ENCODE results near the gene CNGB1.
"Not testable (repeated sequence)": the region's sequence is repeated elsewhere in the genome, so short reads cannot be mapped to it uniquely, and the experiment has no call there.

CNGB1 gene

DNA sequence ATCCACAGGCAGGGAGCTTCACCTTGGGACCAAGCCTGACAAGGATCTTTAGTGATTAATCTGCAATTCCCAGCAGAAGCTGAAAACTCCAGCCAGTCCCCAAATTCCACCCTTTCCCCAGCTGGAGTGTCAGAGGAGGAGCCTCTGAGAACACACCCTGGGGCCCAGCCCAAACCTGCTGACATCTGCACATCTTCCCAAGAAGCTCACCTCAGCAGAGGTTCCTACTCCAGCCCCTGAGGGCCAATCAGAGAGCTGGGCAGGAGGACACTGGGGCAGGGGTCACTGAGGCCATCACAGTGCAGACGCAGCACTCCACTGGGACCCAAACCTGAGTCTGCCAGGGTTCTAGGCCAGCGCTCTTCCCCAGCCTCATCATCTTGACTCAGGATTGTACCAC is 44.9 kb downstream of the CNGB1 start:
- no peak for DNase-seq (ENCODE audit: low read depth in 2 of 2)

DNA sequence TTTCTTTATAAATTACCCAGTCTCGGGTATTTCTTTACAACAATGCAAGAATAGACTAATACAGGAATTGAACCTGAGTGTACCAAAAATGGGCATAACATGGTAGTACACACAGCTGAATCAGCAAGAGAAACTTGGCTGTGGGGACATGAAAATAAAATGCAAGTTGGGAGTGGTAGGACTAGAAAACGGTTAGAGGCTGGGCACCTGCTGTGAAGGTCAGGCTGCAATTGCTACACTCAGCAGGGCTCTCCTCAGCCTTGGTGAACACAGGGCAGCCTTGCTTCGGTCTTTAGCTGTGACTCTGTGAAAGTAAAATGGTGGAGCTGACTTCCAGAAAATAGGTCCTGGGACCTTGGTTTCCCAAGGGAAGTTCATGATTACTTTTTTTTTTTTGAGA is 45.6 kb downstream of the CNGB1 start:
- DNase-seq (ENCODE audit: low read depth in 2 of 2): no peak

DNA sequence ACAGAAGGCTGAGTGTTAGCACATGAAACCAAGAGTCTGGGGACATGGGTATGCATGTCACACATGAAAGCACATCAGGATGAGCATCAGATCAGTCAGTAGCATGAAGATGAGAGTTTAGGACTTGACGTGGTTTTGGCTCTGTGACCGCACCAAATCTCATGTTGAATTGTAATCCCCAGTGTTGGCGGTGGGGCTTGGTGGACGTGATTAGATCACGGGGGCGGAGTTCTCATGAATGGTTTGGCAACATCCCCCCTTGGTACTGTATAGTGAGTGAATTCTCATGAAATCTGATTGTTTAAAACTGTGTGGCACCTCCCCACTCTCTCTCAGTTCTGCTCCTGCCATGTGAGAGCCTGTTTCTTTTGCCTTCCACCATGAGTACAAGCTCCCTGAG is 46.4 kb downstream of the CNGB1 start:
- no peak for DNase-seq (ENCODE audit: low read depth in 2 of 2)

DNA sequence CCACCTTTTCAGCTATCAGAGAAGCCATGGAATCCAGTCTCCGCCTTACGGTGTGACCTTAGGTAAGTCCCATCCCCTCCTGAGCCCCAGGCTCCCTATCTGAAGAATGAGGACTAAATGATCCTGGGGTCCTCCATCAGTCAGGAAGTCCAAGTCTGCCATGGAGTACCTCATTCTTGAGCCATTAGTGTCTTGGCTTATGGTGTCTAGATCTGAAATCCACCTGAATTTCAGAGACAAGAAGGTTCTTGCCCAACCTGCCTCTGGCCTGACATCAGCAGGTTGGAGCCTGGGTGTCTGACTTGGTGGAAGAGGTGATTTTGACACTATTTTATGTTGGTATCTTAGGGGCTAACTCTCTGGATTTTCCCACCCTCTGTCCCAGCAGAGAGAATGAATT is 47.1 kb downstream of the CNGB1 start:
- no peak for DNase-seq (ENCODE audit: low read depth in 2 of 2)

DNA sequence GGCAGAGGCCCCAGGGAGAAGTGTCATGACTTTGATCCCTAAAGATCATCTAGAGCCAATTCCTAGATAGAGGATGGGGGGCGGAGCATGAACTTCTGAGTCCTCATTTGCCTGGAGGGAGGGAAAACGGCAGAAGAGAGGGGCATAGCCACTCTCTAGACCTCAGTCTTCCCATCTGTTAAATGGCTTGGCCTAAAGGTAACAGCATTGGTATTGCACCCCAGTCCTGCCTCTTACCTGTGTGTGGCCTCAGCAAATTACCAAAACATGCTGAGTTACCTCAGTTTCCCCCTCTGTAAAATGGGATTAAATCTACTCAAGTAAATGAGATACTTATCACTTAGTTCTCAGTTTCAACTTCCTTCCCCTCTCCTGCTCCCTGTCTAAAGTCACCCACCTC is 47.5 kb downstream of the CNGB1 start:
- no peak for DNase-seq (ENCODE audit: low read depth in 2 of 2)

DNA sequence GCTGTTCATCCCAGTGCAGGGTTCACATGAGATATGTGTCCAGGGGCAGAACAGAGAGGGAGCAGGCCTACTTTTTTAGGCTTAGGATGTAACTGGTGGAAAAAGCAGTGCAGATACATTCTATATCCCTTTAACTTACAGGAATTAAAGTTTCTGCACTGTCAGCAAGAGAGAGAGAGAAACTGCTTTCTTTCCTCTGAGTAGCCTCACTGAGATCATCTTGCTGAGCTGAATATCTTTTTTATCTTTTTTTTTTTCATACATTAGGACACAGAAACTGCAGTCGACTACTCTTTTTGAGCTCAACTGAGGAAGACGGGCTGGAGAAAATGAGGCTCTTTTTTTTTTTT is 50.1 kb downstream of the CNGB1 start:
- no peak for DNase-seq (ENCODE audit: low read depth in 2 of 2)

DNA sequence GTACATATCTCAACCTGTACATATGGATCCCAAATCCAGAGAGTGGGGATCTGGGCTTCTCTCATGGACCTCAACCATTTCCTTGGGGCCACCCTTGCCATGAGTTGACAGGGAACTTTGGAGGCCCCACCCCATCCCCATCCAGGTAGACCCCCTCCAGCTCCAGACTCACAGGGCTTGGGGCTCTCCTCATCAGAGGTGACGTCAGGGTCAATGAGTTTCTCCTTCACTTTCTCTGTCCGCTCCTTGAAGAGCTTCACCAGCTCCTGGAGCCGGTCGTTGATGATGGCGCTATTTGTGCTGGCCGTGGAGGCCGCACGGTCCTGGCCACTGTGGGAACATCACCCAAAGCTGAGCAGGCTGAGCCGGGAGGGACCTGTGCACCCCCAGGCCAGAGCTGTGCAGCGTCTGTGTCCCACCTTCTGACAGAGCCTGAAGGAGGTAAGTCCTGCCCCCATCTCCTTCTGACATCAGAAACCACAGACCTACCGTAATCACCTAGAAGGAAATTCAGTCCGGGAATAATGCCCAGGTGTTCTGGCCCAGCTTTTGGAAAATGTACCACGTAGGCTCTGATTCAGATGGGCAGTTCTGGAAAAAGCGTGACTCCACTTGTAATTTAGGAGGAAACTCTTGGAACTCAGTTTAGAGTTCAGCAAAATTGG is 50.6 kb downstream of the CNGB1 start:
- DNase-seq (ENCODE audit: low read depth in 2 of 2): no peak

DNA sequence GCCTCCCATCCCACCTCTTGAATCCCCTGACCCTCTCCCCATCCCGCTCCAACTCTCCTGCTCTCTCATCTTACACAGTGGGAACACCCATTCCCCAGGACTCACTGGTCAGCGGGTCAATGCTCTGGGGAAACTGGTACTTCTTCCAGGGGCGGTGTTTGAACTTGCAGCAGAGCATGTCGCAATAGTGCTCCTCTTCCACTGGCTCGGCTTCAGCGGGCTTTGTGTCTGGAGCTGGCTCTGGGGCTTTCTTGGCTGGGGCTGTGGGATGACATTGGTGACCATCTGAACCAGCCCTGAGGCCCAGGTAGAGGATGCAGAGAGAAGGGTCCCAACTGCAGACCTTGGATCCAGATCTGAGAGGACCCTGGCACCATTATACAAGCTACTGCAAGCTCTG is 51.9 kb downstream of the CNGB1 start:
- no peak for DNase-seq (ENCODE audit: low read depth in 2 of 2)

DNA sequence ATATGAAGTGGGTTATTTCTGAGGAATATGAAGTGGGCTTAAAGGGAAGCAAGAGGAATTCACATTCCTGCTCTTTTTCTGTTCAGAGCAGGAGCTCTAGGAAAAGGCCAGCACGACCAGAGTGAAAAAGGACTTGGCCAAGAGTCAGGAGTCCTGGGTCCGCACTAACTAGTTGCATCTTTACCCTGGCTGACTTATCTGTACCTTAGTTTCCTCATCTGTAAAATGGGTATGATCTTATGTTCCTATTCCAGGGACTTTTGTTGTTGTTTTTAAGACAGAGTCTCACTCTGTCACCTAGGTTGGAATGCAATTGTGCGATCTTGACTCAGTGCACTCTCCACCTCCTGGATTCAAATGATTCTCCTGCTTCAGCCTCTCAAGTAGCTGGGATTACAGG is 52.5 kb downstream of the CNGB1 start:
- no peak for DNase-seq (ENCODE audit: low read depth in 2 of 2)

DNA sequence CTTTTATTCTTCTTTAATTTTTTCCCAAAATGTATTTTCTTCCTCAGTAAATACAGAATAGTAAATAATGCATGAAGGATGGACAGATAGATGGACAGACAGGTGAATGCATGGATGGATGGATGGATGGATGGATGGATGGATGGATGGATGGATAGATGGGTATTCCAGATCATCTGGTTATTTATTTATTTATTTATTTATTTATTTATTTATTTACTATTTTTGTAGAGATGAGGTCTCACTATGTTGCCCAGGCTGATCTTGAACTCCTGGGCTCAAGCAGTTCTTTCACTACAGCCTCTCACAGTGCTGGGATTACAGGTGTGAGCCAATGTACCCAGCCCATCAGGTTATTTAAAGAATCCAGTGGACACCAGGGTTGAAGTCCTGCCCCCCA is 53.0 kb downstream of the CNGB1 start:
- DNase-seq (ENCODE audit: low read depth in 2 of 2): not testable (repeated sequence)

DNA sequence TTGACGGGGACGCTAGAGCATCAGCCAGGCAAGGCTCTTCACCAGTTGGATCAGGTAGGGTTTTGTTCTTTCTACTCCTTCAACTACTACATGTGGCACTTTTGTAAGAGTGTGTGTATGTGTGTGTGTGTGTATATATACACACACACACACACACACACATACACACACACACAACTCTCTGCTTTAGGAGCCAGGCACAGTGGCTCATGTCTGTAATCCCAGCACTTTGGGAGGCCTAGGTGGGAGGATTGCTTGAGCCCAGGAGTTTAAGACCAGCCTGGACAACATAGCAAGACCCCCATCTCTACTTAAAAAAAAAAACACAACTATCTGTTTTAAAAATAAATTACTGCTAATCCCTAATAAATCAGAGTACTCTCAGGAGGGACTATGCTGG is 53.4 kb downstream of the CNGB1 start:
- not testable (repeated sequence) for DNase-seq (ENCODE audit: low read depth in 2 of 2)

DNA sequence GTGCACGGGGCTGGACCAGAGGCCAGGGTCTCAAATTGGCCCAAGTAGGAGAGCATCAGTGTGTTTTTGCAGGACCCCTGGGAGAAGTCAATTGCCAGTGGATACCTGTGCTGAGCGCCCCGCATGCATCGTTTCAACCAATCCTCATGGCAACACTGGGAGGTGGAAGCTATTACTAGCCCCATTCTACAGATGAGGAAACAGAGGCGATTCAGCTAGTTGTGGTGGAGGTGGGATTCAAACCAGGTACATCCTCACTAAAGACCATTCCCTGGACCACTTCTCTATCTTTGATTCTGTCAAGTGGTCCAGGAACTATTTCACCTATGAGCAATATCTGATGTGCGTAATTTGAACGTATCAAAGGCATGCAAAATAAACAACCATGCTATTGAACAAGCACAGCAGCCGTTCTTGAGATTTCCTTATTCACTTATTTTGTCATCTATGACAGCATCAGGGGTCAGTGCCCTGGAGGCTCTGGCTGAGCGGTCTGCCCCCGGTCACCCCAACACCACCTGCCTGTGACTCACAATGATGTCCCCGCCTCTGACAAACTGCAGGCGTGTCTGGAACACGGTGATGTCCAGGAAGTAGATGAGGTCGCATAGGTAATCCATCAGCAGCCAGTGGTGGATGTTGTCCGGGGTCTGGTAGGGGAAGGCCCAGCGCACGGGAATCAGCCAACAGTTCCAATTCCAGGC is 54.0 kb downstream of the CNGB1 start:
- DNase-seq (ENCODE audit: low read depth in 2 of 2): no peak

DNA sequence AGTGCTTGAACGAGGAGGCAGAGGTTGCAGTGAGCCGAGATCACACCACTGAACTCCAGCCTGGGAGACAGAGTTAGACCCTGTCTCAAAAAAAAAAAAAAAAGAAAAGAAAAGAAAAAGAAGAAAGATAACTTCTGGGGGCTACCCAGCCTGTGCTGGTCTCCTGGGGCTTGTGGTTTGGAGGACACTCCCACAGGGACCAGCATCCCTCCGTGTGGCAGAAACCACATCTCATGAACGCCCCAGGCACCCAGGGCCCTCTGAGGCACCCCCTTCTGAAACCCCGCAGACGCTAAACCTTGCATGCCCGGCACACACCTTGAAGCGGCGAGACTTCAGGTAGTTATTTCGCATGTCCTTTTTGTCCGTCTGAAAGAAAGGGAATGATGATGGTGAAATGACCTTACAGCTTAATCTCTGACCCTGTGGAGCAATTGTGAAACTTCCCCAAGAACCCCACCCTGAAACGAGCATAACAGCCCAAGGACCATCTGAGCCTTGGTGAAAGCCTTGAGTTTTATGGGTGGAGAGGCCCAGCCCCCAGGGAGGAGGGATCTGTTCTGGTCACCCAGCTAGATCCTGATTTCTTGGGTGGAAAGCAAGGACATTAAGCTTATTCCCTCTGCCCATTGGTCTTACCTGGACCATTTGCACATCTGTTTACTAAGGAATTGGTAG is 55.0 kb downstream of the CNGB1 start:
- no peak for DNase-seq (ENCODE audit: low read depth in 2 of 2)

DNA sequence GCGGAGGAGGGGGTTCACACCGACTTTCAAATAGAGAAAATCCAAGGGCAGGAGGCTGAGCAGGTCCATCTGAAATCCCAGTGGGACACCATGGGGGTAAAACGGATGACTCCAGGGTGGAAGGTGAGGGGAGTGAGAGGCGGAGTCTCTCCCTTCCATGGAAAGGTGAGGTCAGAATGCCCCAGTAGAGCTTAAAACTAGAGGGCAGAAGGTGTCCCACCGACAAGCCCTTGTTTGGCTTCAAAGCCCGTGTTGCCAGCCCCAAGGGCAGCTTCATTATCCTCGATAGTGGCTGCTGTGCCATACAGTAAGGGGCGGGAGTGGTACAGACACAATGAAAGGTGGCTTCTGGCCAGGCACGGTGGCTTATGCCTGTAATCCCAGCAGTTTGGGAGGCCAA is 55.7 kb downstream of the CNGB1 start:
- no peak for DNase-seq (ENCODE audit: low read depth in 2 of 2)

DNA sequence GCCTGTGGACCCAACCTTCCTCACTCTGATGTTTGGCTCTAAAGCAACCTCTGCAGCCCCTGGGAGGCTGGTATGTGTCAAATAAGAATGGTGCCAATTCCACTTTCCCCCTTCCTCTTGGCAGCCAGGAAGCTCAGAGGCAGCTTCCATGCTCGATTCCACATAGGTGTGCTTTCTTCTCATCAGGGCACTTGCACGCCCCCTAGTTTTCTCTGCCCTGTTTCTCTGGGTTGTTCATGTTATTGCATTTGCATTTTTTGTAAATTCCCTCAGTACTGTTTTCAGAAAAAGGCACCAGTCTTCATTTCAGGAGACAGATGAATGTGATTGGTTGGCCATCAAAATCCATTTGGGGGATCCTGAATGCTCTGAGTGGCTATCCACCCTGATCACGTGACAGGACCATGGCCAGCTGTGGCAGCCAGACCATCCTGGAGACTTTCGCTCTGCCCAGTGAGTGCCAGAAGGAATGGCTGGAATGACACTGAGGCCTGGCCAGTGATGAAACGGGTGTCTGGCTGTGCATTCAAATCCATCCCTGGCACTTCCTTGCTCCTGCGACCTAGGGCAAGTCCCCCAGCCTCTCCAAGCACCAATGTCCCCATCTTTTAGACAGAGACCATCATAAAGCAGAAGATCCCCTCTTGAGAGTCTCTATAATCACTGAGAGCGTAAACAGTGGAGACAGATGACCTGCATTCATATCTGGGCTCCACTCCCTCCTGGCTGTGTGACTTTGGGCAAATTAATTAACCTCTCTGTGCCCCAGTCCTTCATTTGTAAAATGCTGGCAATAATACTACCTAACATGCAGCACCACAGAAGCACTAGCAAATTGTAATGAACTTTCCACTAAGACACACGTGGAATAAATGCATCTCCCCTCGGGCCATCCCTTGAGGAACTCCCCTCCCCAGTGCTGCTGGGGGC is 56.4 kb downstream of the CNGB1 start:
- DNase-seq (ENCODE audit: low read depth in 2 of 2): no peak

DNA sequence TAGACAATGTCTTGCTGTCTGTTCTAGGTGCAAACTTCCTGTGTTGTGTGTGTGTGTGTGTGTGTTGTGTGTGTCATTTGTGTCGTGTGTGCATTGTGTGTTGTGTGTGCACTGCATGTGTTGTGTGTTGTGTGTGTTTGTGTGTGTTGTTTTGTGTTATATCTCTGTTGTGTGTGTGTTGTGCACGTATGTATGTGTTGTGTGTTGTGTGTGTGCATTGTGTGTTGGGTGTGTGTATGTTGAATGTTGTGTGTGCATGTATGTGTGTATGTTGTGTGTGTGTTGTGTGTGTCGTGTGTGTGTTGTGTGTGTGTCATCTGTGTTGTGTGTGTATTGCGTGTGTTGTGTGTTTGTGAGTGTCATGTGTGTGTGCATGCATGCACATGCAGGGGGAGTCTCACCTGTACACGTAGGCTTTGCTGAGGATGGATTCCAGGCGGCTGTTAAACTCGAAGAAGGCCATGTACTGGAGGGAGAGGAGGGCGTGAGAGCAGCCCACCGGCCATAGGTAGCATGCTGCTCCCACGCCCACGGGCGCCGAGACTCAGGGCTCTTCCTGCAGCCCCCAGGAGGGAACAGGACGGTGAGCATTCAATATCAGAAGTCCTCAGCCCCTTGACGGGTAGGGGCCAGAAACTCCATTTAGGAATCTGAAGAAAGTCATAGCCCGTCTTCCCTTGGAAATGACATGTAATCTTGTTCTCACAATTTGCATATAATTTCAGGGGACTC is 58.2 kb downstream of the CNGB1 start:
- no peak for DNase-seq (ENCODE audit: low read depth in 2 of 2)

DNA sequence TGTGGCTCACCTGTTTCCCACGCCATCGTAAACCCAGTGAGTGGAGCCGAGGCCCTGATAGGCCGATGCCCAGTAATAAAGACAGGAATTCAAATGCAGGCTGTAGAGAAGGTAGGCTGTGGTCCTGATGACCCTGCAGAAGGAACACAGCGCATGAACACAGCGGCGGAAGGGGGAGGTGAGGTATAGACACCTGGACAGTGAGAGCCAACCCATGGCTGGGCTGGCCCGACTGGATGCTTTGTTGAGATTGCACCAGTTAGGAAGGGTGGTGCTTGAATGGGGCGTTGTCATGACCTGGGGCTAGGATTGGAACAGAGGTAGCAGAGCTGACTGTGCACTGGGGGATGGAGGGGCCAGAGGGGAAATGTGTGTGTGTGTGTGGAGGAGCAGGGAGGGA is 59.2 kb downstream of the CNGB1 start:
- no peak for DNase-seq (ENCODE audit: low read depth in 2 of 2)

DNA sequence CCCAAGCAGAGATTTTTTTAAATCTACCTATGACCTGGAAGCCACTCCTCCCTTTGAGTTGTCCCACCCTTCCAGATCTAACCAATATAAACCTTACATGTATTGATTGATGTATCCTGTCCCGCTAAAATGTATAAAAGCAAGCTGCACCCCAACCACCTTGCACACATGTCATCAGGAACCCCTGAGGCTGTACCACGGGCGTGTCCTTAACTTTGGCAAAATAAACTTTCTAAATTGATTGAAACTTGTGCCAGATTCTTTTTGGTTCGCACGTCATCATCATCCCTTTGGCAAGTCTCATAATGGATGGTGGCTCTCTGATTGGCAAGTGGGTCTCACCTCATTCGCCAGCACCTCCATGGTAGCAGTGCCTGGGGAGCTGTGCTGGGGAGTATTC is 60.2 kb downstream of the CNGB1 start:
- no peak for DNase-seq (ENCODE audit: low read depth in 2 of 2)

DNA sequence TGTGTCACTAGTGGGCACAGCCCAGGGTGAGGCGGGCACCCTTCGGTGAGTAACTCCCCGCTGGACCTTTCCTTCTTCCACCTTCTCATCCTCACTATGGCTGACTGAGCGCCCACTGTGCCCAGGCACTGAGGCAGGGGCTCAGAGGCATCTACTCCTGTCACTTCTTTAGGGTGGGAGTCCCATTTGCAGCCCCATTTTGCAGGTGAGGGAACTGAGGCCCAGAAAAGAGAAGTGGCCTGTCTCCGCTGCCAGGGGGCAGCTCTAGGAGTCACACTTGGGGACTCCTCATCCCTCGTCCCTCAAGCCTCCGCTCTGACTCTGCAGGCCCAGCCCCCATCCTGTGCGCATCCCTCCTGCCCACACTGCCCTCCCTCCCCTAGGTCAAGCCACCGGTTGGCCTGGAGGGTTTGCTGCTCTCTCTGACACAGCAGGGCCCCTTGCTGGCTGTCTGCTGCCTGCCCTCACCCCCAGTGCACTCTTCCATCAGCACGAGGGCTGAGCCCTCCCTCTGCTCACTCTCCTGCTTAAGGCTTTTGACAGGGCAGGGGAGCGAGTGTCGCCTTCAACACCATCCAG is 62.4 kb downstream of the CNGB1 start:
- DNase-seq (ENCODE audit: low read depth in 2 of 2): no peak

DNA sequence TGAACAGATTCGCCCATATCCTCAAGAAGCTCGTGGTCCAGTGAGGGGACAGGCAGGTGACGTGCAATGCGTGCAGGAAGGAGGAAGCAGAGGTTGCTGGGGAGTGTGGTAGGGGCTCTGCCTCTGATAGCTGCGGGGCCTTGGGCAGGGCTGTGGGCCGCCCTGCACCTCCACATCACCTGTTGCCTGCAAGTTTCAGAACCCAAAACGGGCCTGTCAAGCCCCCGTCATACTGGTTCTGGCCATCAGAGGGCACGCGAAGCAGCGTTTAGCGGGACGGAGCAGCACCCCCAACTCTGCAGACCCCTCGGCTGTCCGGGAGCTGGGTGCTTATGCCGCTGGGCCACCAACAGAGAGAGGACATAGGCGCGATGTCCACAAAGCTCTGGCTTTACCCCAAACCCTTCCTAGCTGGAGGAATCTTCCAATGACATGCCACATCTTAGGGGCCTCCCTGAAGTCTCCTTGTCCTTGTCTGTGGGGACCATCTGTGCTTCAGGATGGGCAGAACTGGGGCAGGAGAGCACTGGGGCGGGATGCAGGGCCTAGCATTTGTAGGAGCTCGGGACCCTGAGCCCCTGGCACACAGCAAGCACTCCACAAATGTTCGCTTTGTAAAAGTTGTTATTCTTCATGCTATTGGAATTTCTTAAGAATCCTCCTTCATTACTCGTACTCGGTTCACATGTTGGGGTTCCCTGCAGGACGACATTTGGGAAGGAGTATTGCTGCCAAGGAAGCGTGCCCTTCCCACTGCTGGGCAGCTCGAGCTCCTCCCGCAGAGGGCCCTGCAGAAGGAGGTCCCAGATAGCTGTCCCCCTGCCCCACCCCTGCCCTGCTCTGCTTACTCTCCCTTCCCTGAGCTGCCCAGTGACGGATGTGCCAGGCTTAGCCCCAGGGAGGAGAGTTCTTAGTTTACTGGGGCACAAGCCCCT is 64.3 kb downstream of the CNGB1 start:
- no peak for DNase-seq (ENCODE audit: low read depth in 2 of 2)
